MM.1S (cell line): ENCODE measurements around the gene FLT1.

Experiments
- DNase-seq: peaks from one replicate; pipeline ENCODE4 v3.0.0-alpha.2; 2015
- H2AFZ ChIP-seq: fragments of 300-600 bp; sonication (generic); 2 replicates; pipeline ENCODE4 v1.6.0; 2016; ENCODE audit warnings: antibody characterized with exemption, low read length
- H3F3A ChIP-seq: fragments of 300-600 bp; sonication (generic); 2 replicates; pipeline ENCODE4 v1.6.1; 2016; ENCODE audit warnings: mild to moderate bottlenecking, antibody characterized with exemption, low read length, moderate library complexity, mixed read lengths; ENCODE audit not compliant: insufficient read depth
- H3K27ac ChIP-seq: fragments of 300-600 bp; sonication (generic); 2 replicates; pipeline ENCODE4 v1.5.1; 2016; ENCODE audit warnings: mild to moderate bottlenecking, low read length
- H3K27me3 ChIP-seq: fragments of 300-600 bp; sonication (generic); replicated peaks from 2 replicates; pipeline ENCODE4 v1.6.0; 2016; ENCODE audit warnings: low read length; ENCODE audit not compliant: insufficient read depth
- H3K36me3 ChIP-seq: fragments of 300-600 bp; sonication (generic); replicated peaks from 2 replicates; pipeline ENCODE4 v1.6.1; 2016; ENCODE audit warnings: mild to moderate bottlenecking, low read length, mixed read lengths; ENCODE audit not compliant: insufficient read depth
- H3K4me1 ChIP-seq: fragments of 300-600 bp; sonication (generic); 2 replicates; pipeline ENCODE4 v1.6.1; 2016; ENCODE audit warnings: low read length, mixed read lengths
- H3K4me2 ChIP-seq: fragments of 300-600 bp; sonication (generic); 2 replicates; pipeline ENCODE4 v1.6.0; 2016; ENCODE audit warnings: low read depth, low read length
- H3K4me3 ChIP-seq: fragments of 300-600 bp; sonication (generic); 2 replicates; pipeline ENCODE4 v1.5.1; 2016; ENCODE audit warnings: low read length, mixed read lengths
- H3K79me2 ChIP-seq: fragments of 300-600 bp; sonication (generic); 2 replicates; pipeline ENCODE4 v1.6.1; 2016; ENCODE audit warnings: mixed run types, low read length, mixed read lengths
- H3K9ac ChIP-seq: fragments of 300-600 bp; sonication (generic); 2 replicates; pipeline ENCODE4 v1.6.1; 2016; ENCODE audit warnings: low read length, mixed read lengths
- H3K9me2 ChIP-seq: fragments of 300-600 bp; sonication (generic); replicated peaks from 2 replicates; pipeline ENCODE4 v1.6.1; 2016; ENCODE audit warnings: mild to moderate bottlenecking, low read length, mixed read lengths; ENCODE audit not compliant: insufficient read depth
- H3K9me3 ChIP-seq: fragments of 300-600 bp; sonication (generic); replicated peaks from 2 replicates; pipeline ENCODE4 v1.6.1; 2016; ENCODE audit warnings: mild to moderate bottlenecking, low read length, mixed read lengths; ENCODE audit not compliant: insufficient read depth
- H4K20me1 ChIP-seq: fragments of 300-600 bp; sonication (generic); 2 replicates; pipeline ENCODE4 v1.6.1; 2016; ENCODE audit warnings: mild to moderate bottlenecking, low read length, moderate library complexity, mixed read lengths; ENCODE audit not compliant: insufficient read depth
- EZH2 ChIP-seq: fragments of 300-600 bp; sonication (generic); optimal IDR thresholded peaks from 2 replicates; pipeline ENCODE3; 2017; ENCODE audit warnings: low read depth, mild to moderate bottlenecking, antibody characterized with exemption, low read length, mixed read lengths
- EZH2phosphoT487 ChIP-seq: fragments of 300-600 bp; sonication (generic); IDR thresholded peaks from 2 replicates; pipeline ENCODE4 v1.6.1; 2018; ENCODE audit warnings: antibody characterized with exemption, low read length
- TF ChIP-seq, protein P1 (sequence below): fragments of 300-600 bp; sonication (generic); IDR thresholded peaks from 2 replicates; pipeline ENCODE4 v1.5.1; 2016; ENCODE audit warnings: antibody characterized with exemption, low read length, mixed read lengths

The FLT1 gene

GRCh38 chr13:28297341-28297740, 197.6 kb downstream of the FLT1 start:
- Histone ChIP-seq H3F3A (no peaks in the 10 kb centered on the region), H3K4me1 (no peaks in the 10 kb centered on the region), H3K9ac (no peak overlapping the region), H4K20me1 (no peaks in the 10 kb centered on the region), H3K79me2 (no peaks in the 10 kb centered on the region), H3K4me3 (no peak overlapping the region), H3K27ac (no peak overlapping the region), H3K36me3 (no peaks in the 10 kb centered on the region), H2AFZ (no peak overlapping the region), H3K4me2 (no peak overlapping the region), H3K9me2 (no peaks in the 10 kb centered on the region), H3K27me3 (no peaks in the 10 kb centered on the region), H3K9me3 (no peaks in the 10 kb centered on the region)
- DNase-seq = no peak
- no peak for TF ChIP-seq EZH2phosphoT487
- no peak for TF ChIP-seq EZH2
- TF ChIP-seq, protein P1, sequence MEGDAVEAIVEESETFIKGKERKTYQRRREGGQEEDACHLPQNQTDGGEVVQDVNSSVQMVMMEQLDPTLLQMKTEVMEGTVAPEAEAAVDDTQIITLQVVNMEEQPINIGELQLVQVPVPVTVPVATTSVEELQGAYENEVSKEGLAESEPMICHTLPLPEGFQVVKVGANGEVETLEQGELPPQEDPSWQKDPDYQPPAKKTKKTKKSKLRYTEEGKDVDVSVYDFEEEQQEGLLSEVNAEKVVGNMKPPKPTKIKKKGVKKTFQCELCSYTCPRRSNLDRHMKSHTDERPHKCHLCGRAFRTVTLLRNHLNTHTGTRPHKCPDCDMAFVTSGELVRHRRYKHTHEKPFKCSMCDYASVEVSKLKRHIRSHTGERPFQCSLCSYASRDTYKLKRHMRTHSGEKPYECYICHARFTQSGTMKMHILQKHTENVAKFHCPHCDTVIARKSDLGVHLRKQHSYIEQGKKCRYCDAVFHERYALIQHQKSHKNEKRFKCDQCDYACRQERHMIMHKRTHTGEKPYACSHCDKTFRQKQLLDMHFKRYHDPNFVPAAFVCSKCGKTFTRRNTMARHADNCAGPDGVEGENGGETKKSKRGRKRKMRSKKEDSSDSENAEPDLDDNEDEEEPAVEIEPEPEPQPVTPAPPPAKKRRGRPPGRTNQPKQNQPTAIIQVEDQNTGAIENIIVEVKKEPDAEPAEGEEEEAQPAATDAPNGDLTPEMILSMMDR = no peak

DNA sequence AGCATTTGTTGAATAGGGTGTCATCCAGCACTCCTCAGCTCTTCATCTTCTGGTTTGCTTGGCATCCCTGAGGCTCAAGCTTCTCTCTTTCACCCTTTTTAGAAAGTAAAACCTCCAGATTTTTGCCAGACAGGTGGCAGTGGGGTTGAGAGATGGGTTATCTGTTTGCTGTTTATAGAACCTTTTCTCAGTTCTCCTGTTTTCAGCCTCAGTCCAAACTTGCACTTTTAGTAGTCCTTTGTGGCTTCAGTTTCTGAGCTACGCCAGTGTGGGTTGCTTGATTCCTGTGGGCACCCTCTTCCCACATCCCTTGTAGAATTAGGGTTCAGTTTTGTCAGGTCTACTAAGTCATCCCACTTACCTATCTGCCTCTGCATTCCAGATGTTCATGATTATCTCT, 208.7 kb downstream of the FLT1 start:
- Histone ChIP-seq H3K4me1 (peaks cover 8% of the 10 kb centered on the region), H3F3A (peaks cover 6% of the 10 kb centered on the region; the same call in 1 of the 2 replicates), H3K9me2 (no peaks in the 10 kb centered on the region), H4K20me1 (no peaks in the 10 kb centered on the region), H3K4me3 (no peak overlapping the region), H3K36me3 (no peaks in the 10 kb centered on the region), H3K9ac (no peak overlapping the region), H3K9me3 (no peaks in the 10 kb centered on the region), H3K27me3 (no peaks in the 10 kb centered on the region), H2AFZ (no peak overlapping the region), H3K27ac (no peak overlapping the region), H3K4me2 (no peak overlapping the region), H3K79me2 (no peaks in the 10 kb centered on the region)
- DNase-seq = peak; percentile 31
- TF ChIP-seq EZH2phosphoT487 (no peak), EZH2 (no peak)
- TF ChIP-seq, protein P1 = no peak

DNA sequence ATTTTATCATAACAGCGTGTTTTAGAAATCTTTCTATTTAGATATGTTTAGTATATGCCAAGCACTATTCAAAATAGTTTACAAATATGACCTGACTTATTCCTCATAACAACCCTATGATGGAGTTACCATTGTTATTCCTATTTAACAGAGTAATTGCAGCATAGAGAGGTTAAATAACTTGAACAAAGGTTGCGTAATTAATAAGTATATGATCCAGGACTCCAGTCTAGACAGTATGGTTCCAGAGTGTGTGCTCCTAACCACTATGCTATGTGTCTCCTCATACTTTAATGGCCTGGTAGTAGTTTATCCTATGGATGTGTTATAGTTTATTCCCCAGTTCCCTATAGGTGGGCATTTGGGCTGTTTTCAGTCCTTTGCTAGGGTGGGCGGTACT, 211.3 kb downstream of the FLT1 start:
- H3K9me2 ChIP-seq = no peaks in the 10 kb centered on the region
- no peaks in the 10 kb centered on the region for H3K9me3 ChIP-seq
- no peak for DNase-seq
- no peak overlapping the region for H3K4me2 ChIP-seq
- no peaks in the 10 kb centered on the region for H3K27me3 ChIP-seq
- peaks cover 6% of the 10 kb centered on the region; the same call in 1 of the 2 replicates for H3F3A ChIP-seq
- no peak for TF ChIP-seq EZH2
- TF ChIP-seq, protein P1 = no peak
- H3K4me1 ChIP-seq = peaks cover 8% of the 10 kb centered on the region
- H3K9ac ChIP-seq = no peak overlapping the region
- H3K79me2 ChIP-seq = no peaks in the 10 kb centered on the region
- no peak overlapping the region for H2AFZ ChIP-seq
- no peaks in the 10 kb centered on the region for H3K36me3 ChIP-seq
- H4K20me1 ChIP-seq = no peaks in the 10 kb centered on the region
- no peak overlapping the region for H3K4me3 ChIP-seq
- no peak overlapping the region for H3K27ac ChIP-seq
